Effector CD8-positive, alpha-beta T cell (primary cell): ENCODE measurements around the gene PLEKHM3.
"Not testable (repeated sequence)": the region's sequence is repeated elsewhere in the genome, so short reads cannot be mapped to it uniquely, and the experiment has no call there.

Source experiments
- DNase-seq: peaks from one replicate; lab custom pipeline; 2025; lab: John Stamatoyannopoulos, UW

PLEKHM3 gene

GRCh38 chr2:208037564-208038487 lies 12.5 kb upstream of the PLEKHM3 start:
- DNase-seq: no peak

- DNase-seq: no peak
Observed at GRCh38 chr2:208036357-208036756, 11.0 kb upstream of the PLEKHM3 start.

GRCh38 chr2:208034503-208035140 lies 9.3 kb upstream of the PLEKHM3 start:
- no peak for DNase-seq

GRCh38 chr2:208033701-208034502 lies 8.6 kb upstream of the PLEKHM3 start:
- no peak for DNase-seq

GRCh38 chr2:208031608-208032019 lies 6.3 kb upstream of the PLEKHM3 start:
- no peak for DNase-seq

GRCh38 chr2:208025814-208026184 lies 472 bp upstream of the PLEKHM3 start:
- no peak for DNase-seq

GRCh38 chr2:208024091-208024490 lies 1.2 kb downstream of the PLEKHM3 start:
- DNase-seq: no peak

GRCh38 chr2:208020253-208020652 lies 5.1 kb downstream of the PLEKHM3 start:
- DNase-seq: no peak

- DNase-seq: not testable (repeated sequence)
Observed at GRCh38 chr2:208018124-208018712, 7.1 kb downstream of the PLEKHM3 start.

- DNase-seq: no peak
Observed at GRCh38 chr2:208017721-208018120, 7.6 kb downstream of the PLEKHM3 start.

- no peak for DNase-seq
Observed at GRCh38 chr2:208015475-208015874, 9.9 kb downstream of the PLEKHM3 start.

GRCh38 chr2:208013285-208014178 lies 11.8 kb downstream of the PLEKHM3 start:
- DNase-seq: no peak

GRCh38 chr2:208012449-208012848 lies 12.9 kb downstream of the PLEKHM3 start:
- DNase-seq: no peak

GRCh38 chr2:208010506-208010905 lies 14.8 kb downstream of the PLEKHM3 start:
- DNase-seq: no peak

- DNase-seq: no peak
Observed at GRCh38 chr2:208006833-208007232, 18.5 kb downstream of the PLEKHM3 start.

GRCh38 chr2:208006337-208006736 lies 19.0 kb downstream of the PLEKHM3 start:
- DNase-seq: no peak

GRCh38 chr2:208001924-208002323 lies 23.4 kb downstream of the PLEKHM3 start:
- no peak for DNase-seq

GRCh38 chr2:208000701-208001395 lies 24.5 kb downstream of the PLEKHM3 start:
- DNase-seq: no peak

- DNase-seq: no peak
Observed at GRCh38 chr2:207996848-207997247, 28.5 kb downstream of the PLEKHM3 start.

- DNase-seq: no peak
Observed at GRCh38 chr2:207995887-207996286, 29.4 kb downstream of the PLEKHM3 start.
